Measurements from ENCODE around the gene CP.

The CP gene

DNA sequence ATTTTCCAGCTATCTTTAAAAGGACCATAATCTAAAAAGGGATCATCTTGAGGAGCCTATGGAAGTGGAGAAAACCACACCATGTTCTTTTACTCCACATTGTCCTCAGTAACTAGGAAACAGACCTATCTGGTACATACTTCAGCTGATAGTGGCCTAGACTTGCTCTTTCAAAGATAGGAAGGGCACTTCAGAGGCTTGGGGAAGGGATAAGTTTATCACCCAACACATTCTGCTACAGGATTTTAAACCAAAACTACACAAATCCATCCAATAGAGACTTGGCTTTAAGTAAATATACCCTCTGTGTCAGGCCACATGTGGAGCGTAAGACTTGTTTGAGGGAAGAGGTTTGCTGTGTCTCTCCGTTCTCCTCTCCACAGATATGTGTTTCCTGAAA is 35.4 kb downstream of the CP start:
- no peak for DNase-seq (ENCODE audit: low read depth in 2 of 2)

DNA sequence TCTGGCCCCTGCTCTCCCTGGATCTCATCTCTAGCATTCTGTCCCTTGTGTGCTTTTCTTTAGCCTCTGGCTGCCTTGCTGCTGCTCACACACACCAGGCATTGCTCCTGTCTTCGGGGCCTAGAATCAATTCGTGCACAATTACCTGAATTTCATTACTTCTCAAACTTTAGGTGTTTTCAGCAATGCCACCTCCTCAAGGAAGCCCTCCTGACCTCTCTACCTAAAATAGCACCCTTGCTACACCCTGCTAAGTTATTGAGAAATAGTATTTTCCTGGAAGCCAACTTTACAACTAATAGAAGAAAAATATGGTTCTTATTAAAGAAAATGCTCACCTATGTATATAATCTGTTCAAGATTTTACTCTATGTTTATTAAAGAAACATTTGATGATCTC is 40.4 kb downstream of the CP start:
- DNase-seq (ENCODE audit: low read depth in 2 of 2) = no peak

GRCh38 chr3:149180057-149180573 is 41.5 kb downstream of the CP start:
- DNase-seq (ENCODE audit: low read depth in 2 of 2) = peak; percentile 91 to 92

DNA sequence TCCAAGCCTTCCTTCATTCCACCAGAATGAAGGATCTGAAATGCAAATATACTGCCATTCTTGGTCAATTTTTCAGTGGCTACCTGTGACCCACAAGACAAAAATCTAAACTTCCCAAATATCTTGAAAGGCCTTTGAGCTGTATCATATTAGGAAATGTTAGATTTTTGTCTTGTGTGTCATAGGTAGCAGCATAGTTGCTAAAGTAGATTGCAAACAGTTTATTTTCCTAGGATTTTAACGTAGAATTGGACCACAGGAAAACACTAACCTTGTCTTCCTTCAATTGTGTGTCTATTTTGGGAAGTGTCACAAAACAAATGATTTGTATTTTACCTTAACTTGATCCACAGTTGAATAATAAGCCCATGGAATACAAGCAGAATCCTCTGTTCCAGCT is 42.4 kb downstream of the CP start:
- peak; percentile 51 to 58 for DNase-seq (ENCODE audit: low read depth in 2 of 2)

- DNase-seq (ENCODE audit: low read depth in 2 of 2) = no peak
Measured at GRCh38 chr3:149177122-149177521, 44.5 kb downstream of the CP start.

- DNase-seq (ENCODE audit: low read depth in 2 of 2) = no peak
Measured at GRCh38 chr3:149174901-149175300, 46.7 kb downstream of the CP start.

DNA sequence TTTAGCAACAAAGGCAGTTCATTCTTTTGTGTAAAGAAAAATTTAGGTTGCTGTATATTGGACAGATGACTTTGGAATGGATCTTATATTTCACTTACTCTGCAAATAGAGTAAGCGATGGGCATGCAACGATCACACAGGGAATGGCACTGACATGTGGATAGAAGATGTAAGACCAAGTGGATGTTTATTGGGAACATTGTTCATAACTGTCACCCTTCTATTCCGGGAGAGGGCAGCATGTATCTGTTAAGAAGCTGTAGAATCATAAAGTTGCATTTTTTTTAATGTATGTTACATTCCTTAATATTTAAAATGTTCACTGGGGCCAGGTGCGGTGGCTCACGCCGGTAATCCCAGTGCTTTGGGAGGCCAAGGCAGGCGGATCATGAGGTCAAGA is 51.0 kb downstream of the CP start:
- DNase-seq (ENCODE audit: low read depth in 2 of 2) = no peak

DNA sequence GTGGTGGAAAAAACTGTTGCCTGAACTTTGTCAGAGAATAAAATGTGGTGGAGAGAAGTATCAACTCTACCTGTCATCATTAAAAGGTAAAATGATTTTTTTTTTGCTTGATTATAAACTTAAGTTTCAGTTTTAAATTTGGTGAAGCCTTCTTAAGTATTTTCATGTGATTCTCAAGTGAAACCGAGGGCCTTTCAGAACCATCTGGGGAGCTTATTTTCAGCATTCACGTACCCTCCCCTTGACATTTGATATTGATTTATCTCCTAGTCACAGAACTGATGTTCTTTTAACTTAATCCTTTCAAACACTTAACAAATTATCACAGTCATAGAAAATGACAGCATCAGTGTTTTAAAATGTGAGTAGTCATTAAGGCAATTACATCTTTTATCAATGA is 53.7 kb downstream of the CP start:
- no peak for DNase-seq (ENCODE audit: low read depth in 2 of 2)

- no peak for DNase-seq (ENCODE audit: low read depth in 2 of 2)
Measured at GRCh38 chr3:149163066-149163465, 58.6 kb downstream of the CP start.

GRCh38 chr3:149162007-149162406 is 59.6 kb downstream of the CP start:
- DNase-seq (ENCODE audit: low read depth in 2 of 2) = no peak

- no peak for DNase-seq (ENCODE audit: low read depth in 2 of 2)
Measured at GRCh38 chr3:149160754-149161300, 60.8 kb downstream of the CP start.

- DNase-seq (ENCODE audit: low read depth in 2 of 2) = no peak
Measured at GRCh38 chr3:149153402-149153801, 68.2 kb downstream of the CP start.

DNA sequence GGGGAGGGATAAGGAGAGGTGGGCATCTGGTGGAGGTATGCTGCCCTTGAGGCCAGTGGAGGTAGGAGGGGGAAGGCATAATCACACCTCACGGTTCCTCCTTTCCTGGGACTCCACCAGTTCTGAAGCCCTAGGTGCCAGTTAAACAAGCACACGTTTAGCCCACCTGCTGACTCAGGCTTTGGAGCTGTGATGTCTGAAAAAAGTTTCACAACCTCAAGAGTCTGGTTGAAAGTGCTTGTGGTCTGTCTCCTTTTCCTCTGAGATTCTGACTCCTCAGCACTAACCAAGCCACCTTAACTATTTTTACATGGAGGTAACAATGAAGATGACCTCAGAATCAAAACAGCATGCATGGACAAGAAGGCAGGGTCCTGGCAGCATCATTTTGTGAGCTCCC is 69.2 kb downstream of the CP start:
- DNase-seq (ENCODE audit: low read depth in 2 of 2) = no peak

DNA sequence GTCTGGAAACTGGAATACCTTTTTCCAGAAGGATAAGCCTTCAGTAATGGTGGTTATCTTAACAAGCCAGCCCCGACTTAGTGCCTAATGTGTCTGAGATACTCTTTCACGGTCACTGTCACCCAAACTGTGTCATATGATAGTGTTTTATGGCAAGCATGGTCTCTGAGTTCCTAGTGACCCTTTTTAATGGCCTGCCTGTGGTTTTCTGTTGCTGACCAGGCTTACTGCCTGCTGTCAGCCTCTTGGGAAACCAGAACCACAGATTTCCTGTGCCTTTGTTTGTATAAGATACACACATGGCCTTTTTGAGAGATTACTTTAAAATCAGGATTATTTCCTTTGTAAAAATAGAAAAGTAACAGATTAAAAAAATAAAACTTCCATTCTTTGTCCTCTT is 69.8 kb downstream of the CP start:
- no peak for DNase-seq (ENCODE audit: low read depth in 2 of 2)

- no peak for DNase-seq (ENCODE audit: low read depth in 2 of 2)
Measured at GRCh38 chr3:149150436-149150835, 71.2 kb downstream of the CP start.

GRCh38 chr3:149145974-149146373 is 75.7 kb downstream of the CP start:
- no peak for DNase-seq (ENCODE audit: low read depth in 2 of 2)

DNA sequence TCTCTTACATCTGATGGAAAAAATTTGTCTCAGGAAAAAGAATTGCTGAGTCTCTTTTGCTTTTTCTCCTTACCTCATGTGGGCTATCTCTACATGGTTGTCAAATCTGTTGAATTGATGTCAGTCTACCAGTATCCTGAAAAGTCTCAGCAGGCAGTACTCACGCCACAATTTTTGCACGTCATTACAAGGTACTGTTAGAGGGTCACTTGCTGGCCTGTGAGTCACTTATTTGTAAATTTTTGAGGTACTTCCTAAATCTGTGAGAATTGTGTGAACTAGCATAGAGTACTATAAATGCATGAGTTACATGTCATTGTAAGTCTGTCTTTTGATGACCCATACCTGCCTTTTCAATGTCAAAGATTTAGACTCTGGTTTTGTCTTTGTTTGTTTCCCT is 76.3 kb downstream of the CP start:
- no peak for DNase-seq (ENCODE audit: low read depth in 2 of 2)

GRCh38 chr3:149142682-149143081 is 78.9 kb downstream of the CP start:
- DNase-seq (ENCODE audit: low read depth in 2 of 2) = no peak

GRCh38 chr3:149134575-149134974 is 87.1 kb downstream of the CP start:
- no peak for DNase-seq (ENCODE audit: low read depth in 2 of 2)

DNA sequence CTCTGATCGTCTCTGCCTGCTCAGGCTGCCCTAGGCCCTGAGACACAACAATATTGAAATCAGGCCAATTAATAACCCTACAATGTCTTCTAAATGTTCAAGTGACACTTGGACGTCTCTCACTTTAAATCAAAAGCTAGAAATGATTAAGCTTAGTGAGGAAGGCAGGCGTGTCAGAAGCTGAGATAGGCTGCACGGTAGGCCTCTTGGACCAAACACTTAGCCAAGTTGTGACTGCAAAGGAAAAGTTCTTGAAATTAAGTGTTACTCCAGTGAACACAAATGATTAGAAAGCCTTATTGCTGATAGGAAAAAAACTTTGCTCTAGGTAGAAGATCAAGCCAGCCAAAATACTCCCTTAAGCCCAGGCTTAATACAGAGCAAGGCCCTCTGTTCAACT is 90.0 kb downstream of the CP start:
- no peak for DNase-seq (ENCODE audit: low read depth in 2 of 2)

DNA sequence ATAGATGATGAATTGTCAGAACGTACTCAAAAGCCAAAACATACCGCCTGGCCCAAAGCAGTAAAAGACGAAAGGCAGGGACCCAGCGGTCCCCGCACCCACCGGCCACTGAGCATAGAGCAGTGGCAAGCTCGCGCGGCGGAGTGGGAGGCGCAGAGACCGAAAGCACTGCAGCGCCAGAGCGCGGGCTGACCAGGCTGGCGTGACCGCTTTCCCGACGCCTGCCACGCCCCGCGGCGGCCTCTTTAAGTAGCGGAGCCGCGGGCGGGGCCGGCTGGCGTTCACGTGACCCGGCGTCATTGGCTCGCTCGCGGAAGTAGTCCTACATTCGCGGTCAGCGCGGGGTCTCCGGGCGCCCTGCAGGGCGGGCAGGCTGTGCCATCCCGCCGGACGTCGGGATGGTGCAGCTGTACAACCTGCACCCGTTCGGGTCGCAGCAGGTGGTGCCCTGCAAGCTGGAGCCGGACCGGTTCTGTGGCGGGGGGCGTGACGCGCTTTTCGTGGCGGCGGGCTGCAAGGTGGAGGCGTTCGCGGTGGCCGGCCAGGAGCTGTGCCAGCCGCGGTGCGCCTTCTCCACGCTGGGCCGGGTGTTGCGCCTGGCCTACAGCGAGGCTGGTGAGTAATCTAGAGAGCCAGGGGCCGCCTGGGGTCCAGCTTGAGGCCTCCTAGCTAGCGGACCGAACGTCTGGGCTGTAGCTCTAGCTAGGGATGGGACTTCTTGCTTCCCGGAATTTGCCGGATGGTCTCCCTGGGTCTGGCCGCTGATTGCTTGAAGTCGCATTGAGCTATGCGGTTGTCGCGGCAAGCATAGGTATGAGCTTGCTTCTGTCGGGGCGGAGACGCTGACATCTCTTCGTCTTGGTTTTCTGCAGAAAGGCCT is 92.1 kb downstream of the CP start, which contains the start of gene HPS3:
HPS3 (plus strand) TSS at position 313 of the 880 bp plus-strand sequence; CDS start at position 399, 86 bp downstream.
- DNase-seq (ENCODE audit: low read depth in 2 of 2) = peak; percentile 53 to 57

DNA sequence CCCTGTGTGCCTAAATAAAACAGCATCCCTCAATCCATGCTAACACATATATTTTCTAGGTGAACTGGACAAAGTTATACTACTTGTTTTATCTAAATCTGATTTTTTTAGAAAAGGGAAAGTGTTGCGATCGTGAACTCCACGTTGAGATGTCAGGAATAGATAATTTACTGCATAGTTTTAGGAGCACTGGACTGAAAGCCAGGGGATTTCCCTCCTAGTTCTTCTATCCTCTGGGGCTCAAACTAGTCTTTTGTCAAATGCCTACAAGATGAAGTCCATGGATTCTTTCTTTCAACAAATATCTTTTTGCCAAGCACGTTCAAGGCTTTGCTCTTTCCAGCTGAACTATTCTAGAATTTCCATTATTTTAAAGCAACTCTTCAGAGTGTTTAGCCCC is 92.8 kb downstream of the CP start:
- no peak for DNase-seq (ENCODE audit: low read depth in 2 of 2)

Measured in fibroblast of skin of left biceps (primary cell).